Endothelial cell of umbilical vein (primary cell): ENCODE data around the gene PAK2. TPM values are rescaled to one million over a fixed set of nuclear protein-coding genes. Genes with fewer than 3 reads are reported as not detected.

ENCODE experiments used
- BruUV-seq: library from RNA; stranded (reverse); fragments of 400-500 nt; replicated peaks from 2 replicates; lab custom pipeline; 2021; lab: Mats Ljungman, UMichigan
- CTCF ChIA-PET: fragments of 300-600, 350-600 bp; sonication (Branson Sonifier 250); formaldehyde crosslinking; loops from one replicate; lab custom pipeline; 2021; ENCODE audit warnings: antibody characterized with exemption, inconsistent platforms; lab: Charles Lee
- POLR2A ChIA-PET: fragments of 300-600, 350-600 bp; sonication (Branson Sonifier 250); formaldehyde crosslinking; loops from one replicate; lab custom pipeline; 2021; ENCODE audit warnings: antibody characterized with exemption, inconsistent platforms; lab: Charles Lee
- DNase-seq: peaks from one replicate; pipeline ENCODE4 v3.0.0-alpha.2; 2011; ENCODE audit warnings: low read depth, low spot score
- FAIRE-seq: peaks from 2 replicates; lab custom pipeline; 2011; peaks lifted over from hg19 to GRCh38; lab: Jason Lieb, UNC
- H2AFZ ChIP-seq: 2 replicates; pipeline ENCODE4 v1.6.0; 2012; ENCODE audit warnings: low read depth, low read length, control low read depth, inconsistent platforms
- H3K27ac ChIP-seq: 2 replicates; pipeline ENCODE4 v1.5.1; 2011; ENCODE audit warnings: low read depth, mild to moderate bottlenecking, control low read depth, low read length, moderate library complexity; ENCODE audit not compliant: insufficient read depth
- H3K27me3 ChIP-seq, 2 experiments: 2 replicates each; pipeline versions ENCODE4 v1.6.0 to v1.6.1; 2011; ENCODE audit warnings: low read length in 2 of 2, mixed read lengths in 1 of 2; ENCODE audit not compliant: control insufficient read depth in 2 of 2, insufficient read depth in 2 of 2
- H3K36me3 ChIP-seq, 2 experiments: 2 replicates in 1 of 2; 3 replicates in 1 of 2; pipeline ENCODE4 v1.5.1; 2011; ENCODE audit warnings: low read length in 2 of 2, mild to moderate bottlenecking in 1 of 2, moderate library complexity in 1 of 2; ENCODE audit not compliant: control insufficient read depth in 2 of 2, insufficient read depth in 2 of 2; ENCODE audit errors: extremely low read depth in 1 of 2
- H3K4me1 ChIP-seq: 3 replicates; pipeline ENCODE4 v1.5.1; 2011; ENCODE audit warnings: mild to moderate bottlenecking, low read length; ENCODE audit not compliant: control insufficient read depth, insufficient read depth; ENCODE audit errors: extremely low read depth
- H3K4me2 ChIP-seq: 2 replicates; pipeline ENCODE4 v1.6.1; 2011; ENCODE audit warnings: low read length, control low read depth, mixed read lengths; ENCODE audit not compliant: insufficient read depth
- H3K4me3 ChIP-seq, 3 experiments: fragments of 200-600 bp in 1 of 3; sonication (generic), shearing (Covaris generic) in 1 of 3; replicated peaks in 1 of 3; 2 replicates each; pipeline ENCODE4 v1.5.1; 2011 to 2016; ENCODE audit warnings: control low read depth in 3 of 3, low read length in 3 of 3, mild to moderate bottlenecking in 2 of 3, inconsistent platforms in 1 of 3, low read depth in 1 of 3, moderate library complexity in 1 of 3; ENCODE audit not compliant: insufficient read depth in 1 of 3
- H3K79me2 ChIP-seq: 2 replicates; pipeline ENCODE4 v1.6.0; 2012; ENCODE audit warnings: low read length, inconsistent platforms; ENCODE audit not compliant: control insufficient read depth, insufficient read depth
- H3K9ac ChIP-seq: replicated peaks from 2 replicates; pipeline ENCODE3; 2011; ENCODE audit warnings: low read length, control low read depth; ENCODE audit not compliant: insufficient read depth; ENCODE audit errors: extremely low read depth
- H3K9me1 ChIP-seq: replicated peaks from 3 replicates; pipeline ENCODE4 v1.6.0; 2011; ENCODE audit warnings: mild to moderate bottlenecking, low read length; ENCODE audit not compliant: control insufficient read depth, insufficient read depth; ENCODE audit errors: extremely low read depth
- H3K9me3 ChIP-seq: replicated peaks from 2 replicates; pipeline ENCODE4 v1.5.1; 2012; ENCODE audit warnings: low read length, inconsistent platforms; ENCODE audit not compliant: control insufficient read depth, insufficient read depth
- H4K20me1 ChIP-seq: replicated peaks from 2 replicates; pipeline ENCODE3; 2011; ENCODE audit warnings: mild to moderate bottlenecking, low read length; ENCODE audit not compliant: control insufficient read depth, insufficient read depth; ENCODE audit errors: extremely low read depth
- EZH2 ChIP-seq: IDR thresholded peaks from 2 replicates; pipeline ENCODE4 v1.6.1; 2012; ENCODE audit warnings: borderline replicate concordance, low read depth, mild to moderate bottlenecking, moderate library complexity, low read length, inconsistent platforms; ENCODE audit not compliant: severe bottlenecking
- FOS ChIP-seq: IDR thresholded peaks from 2 replicates; pipeline ENCODE4 v1.6.1; 2011; ENCODE audit warnings: mild to moderate bottlenecking, low read length, moderate library complexity, borderline replicate concordance; ENCODE audit not compliant: insufficient read depth
- GATA2 ChIP-seq: IDR thresholded peaks from 2 replicates; pipeline ENCODE4 v1.7.0; 2011; ENCODE audit warnings: low read depth, mild to moderate bottlenecking, moderate library complexity, mixed read lengths, low read length; ENCODE audit not compliant: insufficient read length, insufficient read depth
- JUN ChIP-seq: IDR thresholded peaks from 2 replicates; pipeline ENCODE4 v1.6.1; 2011; ENCODE audit warnings: borderline replicate concordance, low read depth; ENCODE audit not compliant: insufficient read length, insufficient read depth
- MAX ChIP-seq: IDR thresholded peaks from 2 replicates; pipeline ENCODE4 v1.6.1; 2011; ENCODE audit not compliant: insufficient read depth, insufficient read length
- MYC ChIP-seq: IDR thresholded peaks from one replicate; pipeline ENCODE4 v1.6.1; 2011; ENCODE audit warnings: mild to moderate bottlenecking, low read depth, low read length
- POLR2A ChIP-seq: IDR thresholded peaks from 2 replicates; pipeline ENCODE4 v1.6.1; 2012; ENCODE audit warnings: low read depth, mild to moderate bottlenecking, control low read depth, low read length
- POLR2AphosphoS5 ChIP-seq: IDR thresholded peaks from 2 replicates; pipeline ENCODE4 v1.6.1; 2012; ENCODE audit warnings: low read depth, mild to moderate bottlenecking, control low read depth, low read length, moderate library complexity; ENCODE audit not compliant: insufficient read depth
- dilution Hi-C: fragments of 300-500 bp; cut with MboI; formaldehyde crosslinking; loops from one replicate; pipeline ENCODE4 v1.15.0; 2019; ENCODE audit warnings: low sequenced_read_pairs; ENCODE audit not compliant: extremely low pct_ligation_motif_present
- intact Hi-C: fragments of 100-400 bp; cut with micrococcal nuclease; formaldehyde crosslinking; loops from one replicate; pipeline ENCODE4 v1.10.0; 2022
- polyA plus RNA-seq, 4 experiments: library from polyadenylated mRNA; depleted of rRNA in 3 of 4; stranded (reverse) in 3 of 4; unstranded in 1 of 4; fragments of >200 nt; gene quantifications; 2 replicates each; pipeline versions ENCODE4 v1.2.1 to v1.2.3, GENCODE V29; 2011 to 2012; ENCODE audit warnings: missing spikeins in 1 of 4
- total RNA-seq: library from RNA; stranded (reverse); gene quantifications from 2 replicates; pipeline ENCODE4 v1.2.3, GENCODE V29; 2021
- TF ChIP-seq, protein P1 (sequence below), 2 donors: IDR thresholded peaks; 1 replicate in 1 of 2; 2 replicates in 1 of 2; pipeline ENCODE4 v1.5.1; 2011; ENCODE audit warnings: low read length in 2 of 2, mild to moderate bottlenecking in 2 of 2, moderate library complexity in 2 of 2, control low read depth in 1 of 2, inconsistent platforms in 1 of 2, low read depth in 1 of 2; ENCODE audit not compliant: insufficient read depth in 1 of 2; ENCODE audit errors: extremely low read depth in 1 of 2

The PAK2 gene
- total and polyA plus RNA-seq, 2 donors (not counting 3 experiments of a cell fraction or from before 2014, with no cell fraction given): 22.6 to 98.9 TPM

DNA sequence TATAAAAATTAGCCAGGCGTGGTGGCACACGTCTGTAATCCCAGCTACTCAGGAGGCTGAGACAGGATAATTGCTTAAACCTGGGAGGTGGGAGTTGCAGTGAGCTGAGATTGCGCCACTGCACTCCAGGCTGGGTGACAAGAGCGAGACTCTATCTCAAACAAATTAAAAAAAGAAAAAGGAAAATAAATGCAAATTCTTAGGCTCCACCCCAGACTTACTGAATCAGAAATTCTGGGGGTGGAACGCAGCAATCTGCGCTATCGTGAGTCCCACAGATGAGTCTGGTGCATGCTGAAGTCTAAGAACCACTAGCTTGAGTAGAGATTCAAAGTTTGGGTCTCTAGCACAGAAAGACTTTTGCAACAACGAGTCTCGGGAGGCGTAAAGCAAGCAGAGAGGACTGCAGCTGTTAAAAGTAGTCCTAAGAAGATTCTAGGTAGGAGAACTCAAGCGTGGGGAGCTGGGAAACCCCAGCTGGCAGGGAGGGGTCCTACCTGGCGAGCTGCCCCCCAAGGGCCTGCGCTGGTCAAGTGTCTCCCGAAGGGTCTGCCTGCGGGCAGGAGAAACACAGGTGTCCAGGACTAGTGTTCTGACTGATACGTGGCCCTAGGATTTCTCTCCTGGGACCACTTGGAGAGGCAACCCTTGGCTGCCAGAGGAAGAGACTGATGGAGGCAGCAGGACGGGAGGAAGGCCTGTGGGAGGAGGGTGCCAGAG is 49.6 kb upstream of the PAK2 start:
- Histone ChIP-seq H3K27ac (no peak overlapping the region), H3K9me1 (no peaks in the 10 kb centered on the region), H3K36me3 (no peaks in the 10 kb centered on the region), H2AFZ (no peak overlapping the region), H4K20me1 (no peaks in the 10 kb centered on the region), H3K79me2 (no peaks in the 10 kb centered on the region), H3K9me3 (no peaks in the 10 kb centered on the region), H3K4me1 (peaks cover 7% of the 10 kb centered on the region), H3K27me3 (peaks cover 0 to 2% of the 10 kb centered on the region in 2 experiments), H3K9ac (no peak overlapping the region), H3K4me2 (no peak overlapping the region), H3K4me3 (no peak overlapping the region)
- no peak for TF ChIP-seq MAX
- TF ChIP-seq, protein P1, sequence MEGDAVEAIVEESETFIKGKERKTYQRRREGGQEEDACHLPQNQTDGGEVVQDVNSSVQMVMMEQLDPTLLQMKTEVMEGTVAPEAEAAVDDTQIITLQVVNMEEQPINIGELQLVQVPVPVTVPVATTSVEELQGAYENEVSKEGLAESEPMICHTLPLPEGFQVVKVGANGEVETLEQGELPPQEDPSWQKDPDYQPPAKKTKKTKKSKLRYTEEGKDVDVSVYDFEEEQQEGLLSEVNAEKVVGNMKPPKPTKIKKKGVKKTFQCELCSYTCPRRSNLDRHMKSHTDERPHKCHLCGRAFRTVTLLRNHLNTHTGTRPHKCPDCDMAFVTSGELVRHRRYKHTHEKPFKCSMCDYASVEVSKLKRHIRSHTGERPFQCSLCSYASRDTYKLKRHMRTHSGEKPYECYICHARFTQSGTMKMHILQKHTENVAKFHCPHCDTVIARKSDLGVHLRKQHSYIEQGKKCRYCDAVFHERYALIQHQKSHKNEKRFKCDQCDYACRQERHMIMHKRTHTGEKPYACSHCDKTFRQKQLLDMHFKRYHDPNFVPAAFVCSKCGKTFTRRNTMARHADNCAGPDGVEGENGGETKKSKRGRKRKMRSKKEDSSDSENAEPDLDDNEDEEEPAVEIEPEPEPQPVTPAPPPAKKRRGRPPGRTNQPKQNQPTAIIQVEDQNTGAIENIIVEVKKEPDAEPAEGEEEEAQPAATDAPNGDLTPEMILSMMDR (IDR thresholded peaks at IDR 0.05; ENCODE audit: extremely low read depth in 1 of 2, insufficient read depth in 1 of 2, low read depth in 1 of 2, low read length in 2 of 2): no peak
- no peak for TF ChIP-seq GATA2
- no peak for TF ChIP-seq POLR2AphosphoS5
- TF ChIP-seq JUN: no peak
- no peak for TF ChIP-seq EZH2
- TF ChIP-seq POLR2A: no peak
- no peak for TF ChIP-seq FOS
- no peak for TF ChIP-seq MYC
- POLR2A ChIA-PET: no interaction called here
- no peak for DNase-seq
- no TSS peak for BruUV-seq
- intact Hi-C loops (no loop called here), dilution Hi-C loops (loop anchor here (5.0 kb wide), 1 partner anchor 83 kb away; no protein-coding TSS in a partner anchor)
- FAIRE-seq: no peak
- CTCF ChIA-PET: interaction anchor here (1.2 to 11.4 kb wide), 3 partner anchors 36 to 162 kb away, joined by 3 to 334 read pairs (median 4); no protein-coding TSS in a partner anchor
